Hematopoietic multipotent progenitor cell treated with erythropoietin and hydrocortisone succinate and interleukin-3 and kit ligand, for 6 days (in vitro differentiated cells): ENCODE measurements around the gene PSMF1.
"Not testable (repeated sequence)": the region's sequence is repeated elsewhere in the genome, so short reads cannot be mapped to it uniquely, and the experiment has no call there.

Experiments used
- DNase-seq: peaks from one replicate; pipeline ENCODE4 v3.0.0-alpha.2; 2015

The PSMF1 gene

GRCh38 chr20:1122388-1123315 is 4.2 kb downstream of the PSMF1 start:
- DNase-seq = peak; percentile 91

- DNase-seq = no peak
Measured at GRCh38 chr20:1123666-1124065, 5.3 kb downstream of the PSMF1 start.

- DNase-seq = no peak
Measured at GRCh38 chr20:1124421-1124820, 6.0 kb downstream of the PSMF1 start.

GRCh38 chr20:1125277-1125676 is 6.9 kb downstream of the PSMF1 start:
- DNase-seq = peak; percentile 89

GRCh38 chr20:1127840-1128239 is 9.4 kb downstream of the PSMF1 start:
- DNase-seq = no peak

- no peak for DNase-seq
Measured at GRCh38 chr20:1130058-1130694, 11.8 kb downstream of the PSMF1 start.

- peak; percentile 69 for DNase-seq
Measured at GRCh38 chr20:1130847-1131246, 12.4 kb downstream of the PSMF1 start.

- DNase-seq = no peak
Measured at GRCh38 chr20:1131354-1131753, 13.0 kb downstream of the PSMF1 start.

GRCh38 chr20:1134355-1134754 is 16.0 kb downstream of the PSMF1 start:
- no peak for DNase-seq

GRCh38 chr20:1134836-1135235 is 16.4 kb downstream of the PSMF1 start:
- no peak for DNase-seq

- no peak for DNase-seq
Measured at GRCh38 chr20:1137236-1137635, 18.8 kb downstream of the PSMF1 start.

GRCh38 chr20:1144401-1145172 is 26.2 kb downstream of the PSMF1 start:
- peak; percentile 50 for DNase-seq

GRCh38 chr20:1146957-1147356 is 28.6 kb downstream of the PSMF1 start:
- DNase-seq = no peak

- not testable (repeated sequence) for DNase-seq
Measured at GRCh38 chr20:1149812-1150211, 31.4 kb downstream of the PSMF1 start.

- DNase-seq = no peak
Measured at GRCh38 chr20:1150218-1150617, 31.8 kb downstream of the PSMF1 start.

GRCh38 chr20:1150968-1151367 is 32.6 kb downstream of the PSMF1 start:
- no peak for DNase-seq

GRCh38 chr20:1154226-1154625 is 35.8 kb downstream of the PSMF1 start:
- DNase-seq = no peak

GRCh38 chr20:1154691-1155090 is 36.3 kb downstream of the PSMF1 start:
- DNase-seq = peak; percentile 60

- no peak for DNase-seq
Measured at GRCh38 chr20:1155342-1155741, 36.9 kb downstream of the PSMF1 start.

GRCh38 chr20:1160496-1160895 is 42.1 kb downstream of the PSMF1 start:
- no peak for DNase-seq

GRCh38 chr20:1160991-1161390 is 42.6 kb downstream of the PSMF1 start:
- DNase-seq = no peak

- DNase-seq = no peak
Measured at GRCh38 chr20:1163105-1163504, 44.7 kb downstream of the PSMF1 start.

- DNase-seq = no peak
Measured at GRCh38 chr20:1163653-1164052, 45.3 kb downstream of the PSMF1 start.

- DNase-seq = no peak
Measured at GRCh38 chr20:1164871-1165270, 46.5 kb downstream of the PSMF1 start.
